Activated CD4-positive, alpha-beta T cell treated with anti-CD3 and anti-CD28 coated beads for 24 hours (primary cell): ENCODE measurements around the gene KCNMA1.

Source experiments
- DNase-seq, 2 donors: peaks; one replicate each; pipeline ENCODE4 v3.0.0-alpha.2; 2020; ENCODE audit warnings: low read depth in 2 of 2

Gene KCNMA1

DNA sequence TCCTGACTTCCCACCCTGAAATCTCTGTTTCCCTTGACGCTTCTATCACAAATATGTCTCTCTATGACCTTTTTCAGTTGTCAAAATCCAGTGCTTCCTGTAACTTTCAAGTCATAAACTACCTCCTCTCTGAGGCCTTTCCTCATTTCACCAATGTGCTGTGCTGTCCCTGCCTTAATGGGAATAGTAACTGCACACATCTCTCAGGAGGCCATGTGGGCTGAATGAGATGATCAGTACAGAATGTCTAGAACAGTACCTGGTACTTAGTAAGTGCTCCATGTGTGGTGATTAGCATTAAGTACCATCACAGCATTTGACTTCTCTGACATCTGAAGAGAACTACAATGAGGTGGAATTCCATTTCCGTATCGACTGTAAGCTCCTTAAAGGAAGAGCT lies 588.5 kb downstream of the KCNMA1 start:
- no peak for DNase-seq

GRCh38 chr10:77045085-77045484 lies 592.5 kb downstream of the KCNMA1 start:
- DNase-seq: no peak

GRCh38 chr10:77043420-77043763 lies 594.2 kb downstream of the KCNMA1 start:
- DNase-seq: no peak

DNA sequence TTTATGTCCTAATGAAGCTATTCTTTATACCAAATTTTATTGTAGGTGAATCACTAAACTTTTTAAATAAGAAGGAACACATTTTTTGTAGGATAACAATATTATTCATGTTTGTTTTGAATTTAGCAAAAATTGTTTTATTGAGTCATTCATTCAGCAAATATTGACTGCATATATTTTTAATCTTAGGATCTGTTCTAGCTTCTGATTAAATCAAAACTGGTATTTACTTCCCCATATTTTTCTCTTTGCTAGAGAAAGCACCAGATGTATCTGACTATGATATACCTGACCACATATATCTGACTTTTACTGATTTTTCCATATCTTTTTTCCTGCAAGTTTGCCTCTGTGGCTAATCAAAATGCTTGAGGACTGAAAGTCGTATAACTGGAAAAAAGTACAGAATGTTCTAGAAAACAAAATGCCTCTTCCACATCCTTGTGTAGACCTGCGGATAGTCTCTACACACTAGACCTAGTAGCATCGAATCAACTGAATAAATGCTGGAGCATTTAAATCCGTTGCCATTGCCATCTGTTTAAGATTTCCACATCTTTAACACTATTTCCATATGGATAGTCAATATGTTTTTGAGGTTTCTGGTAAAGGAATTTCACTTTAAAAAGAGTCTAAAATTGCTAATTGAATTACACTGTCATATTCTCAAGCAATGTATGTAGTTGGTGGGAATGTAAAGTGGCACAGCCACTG lies 594.7 kb downstream of the KCNMA1 start:
- no peak for DNase-seq

DNA sequence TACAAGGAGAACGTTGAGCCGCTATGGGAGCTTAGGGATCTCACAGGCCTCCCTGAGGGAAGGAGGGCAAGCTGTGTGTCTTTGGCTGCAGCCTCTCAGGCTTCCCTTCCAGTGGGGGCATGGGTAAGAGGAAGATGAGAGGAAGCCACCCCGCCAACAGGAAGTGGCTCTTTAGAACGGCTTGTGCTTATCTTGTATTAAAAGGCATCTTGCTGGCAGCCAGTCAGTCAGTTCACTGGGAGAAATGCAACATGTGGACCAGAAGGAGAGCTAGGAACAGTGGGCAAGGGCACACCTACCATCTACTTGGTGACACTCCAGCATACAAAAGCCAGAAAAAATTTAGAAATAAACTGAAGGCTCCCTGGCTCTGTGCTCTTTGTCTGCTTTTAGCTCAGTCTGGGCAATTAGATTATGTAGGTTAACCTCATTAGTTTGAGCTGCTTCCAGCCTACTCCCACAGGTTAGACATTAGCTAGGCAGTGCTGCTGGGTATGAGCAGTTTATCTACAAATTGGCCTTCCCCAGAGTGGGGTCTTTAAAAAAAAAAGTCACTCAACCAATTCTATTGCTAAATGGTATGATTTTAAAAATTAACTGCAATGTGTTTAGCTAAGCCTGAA lies 595.9 kb downstream of the KCNMA1 start:
- no peak for DNase-seq

- DNase-seq: no peak
Measured at GRCh38 chr10:77038407-77038806, 599.2 kb downstream of the KCNMA1 start.

- DNase-seq: no peak
Measured at GRCh38 chr10:77037735-77038403, 599.7 kb downstream of the KCNMA1 start.

GRCh38 chr10:77036993-77037734 lies 600.4 kb downstream of the KCNMA1 start:
- no peak for DNase-seq

- DNase-seq: no peak
Measured at GRCh38 chr10:77036276-77036675, 601.3 kb downstream of the KCNMA1 start.

DNA sequence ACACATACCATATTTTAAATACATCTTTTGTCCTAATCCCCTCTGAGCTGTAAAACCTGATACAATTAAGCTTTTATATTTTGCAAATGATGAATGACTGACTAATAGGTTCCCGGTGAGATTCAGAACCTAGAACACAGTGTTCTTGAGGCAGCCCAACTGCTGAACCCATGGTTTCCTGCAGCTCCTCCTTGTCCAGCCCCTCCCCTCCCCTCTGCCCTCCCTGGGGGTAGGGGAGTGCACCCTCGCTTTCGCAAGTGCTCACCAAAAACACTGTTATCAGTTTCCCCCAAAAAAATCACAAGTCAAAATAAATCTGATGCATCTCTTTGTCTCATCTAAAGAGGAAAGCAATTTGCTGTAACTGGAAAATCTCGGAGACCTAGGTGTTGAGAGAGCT lies 602.8 kb downstream of the KCNMA1 start:
- DNase-seq: no peak

- DNase-seq: no peak
Measured at GRCh38 chr10:77034240-77034639, 603.4 kb downstream of the KCNMA1 start.

GRCh38 chr10:77032188-77032570 lies 605.4 kb downstream of the KCNMA1 start:
- DNase-seq: no peak

DNA sequence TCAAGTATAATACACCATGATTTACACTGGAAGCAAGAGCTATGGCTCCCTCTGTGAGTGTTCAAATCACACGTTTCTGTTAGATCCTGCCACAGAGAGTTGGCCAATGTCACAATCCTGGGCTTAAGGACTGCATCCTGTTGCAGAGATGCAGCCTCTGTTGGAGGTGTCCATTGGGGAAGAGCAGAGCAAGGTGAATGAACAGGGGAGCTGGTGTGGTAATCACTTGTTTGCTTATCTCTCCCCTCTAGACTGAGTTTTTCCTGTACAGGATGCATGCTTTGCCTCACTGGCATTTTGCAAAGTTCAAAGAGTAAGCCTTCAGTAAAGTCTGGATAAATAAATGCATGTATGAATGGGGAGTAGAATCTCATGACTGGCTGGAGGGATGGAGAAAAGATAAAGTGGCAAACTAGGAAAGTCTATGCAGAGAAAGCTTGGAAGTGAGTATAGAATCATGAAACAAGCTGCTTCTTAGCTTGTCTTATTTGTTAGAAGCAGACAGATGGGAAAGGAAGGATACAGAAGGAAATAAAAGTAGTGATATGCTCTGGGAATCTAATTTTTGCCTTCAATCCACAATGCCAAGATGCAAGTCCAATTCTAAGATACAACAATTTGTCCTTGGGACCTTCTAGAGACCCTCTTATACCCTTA lies 605.9 kb downstream of the KCNMA1 start:
- DNase-seq: no peak

- no peak for DNase-seq
Measured at GRCh38 chr10:77030974-77031373, 606.6 kb downstream of the KCNMA1 start.

DNA sequence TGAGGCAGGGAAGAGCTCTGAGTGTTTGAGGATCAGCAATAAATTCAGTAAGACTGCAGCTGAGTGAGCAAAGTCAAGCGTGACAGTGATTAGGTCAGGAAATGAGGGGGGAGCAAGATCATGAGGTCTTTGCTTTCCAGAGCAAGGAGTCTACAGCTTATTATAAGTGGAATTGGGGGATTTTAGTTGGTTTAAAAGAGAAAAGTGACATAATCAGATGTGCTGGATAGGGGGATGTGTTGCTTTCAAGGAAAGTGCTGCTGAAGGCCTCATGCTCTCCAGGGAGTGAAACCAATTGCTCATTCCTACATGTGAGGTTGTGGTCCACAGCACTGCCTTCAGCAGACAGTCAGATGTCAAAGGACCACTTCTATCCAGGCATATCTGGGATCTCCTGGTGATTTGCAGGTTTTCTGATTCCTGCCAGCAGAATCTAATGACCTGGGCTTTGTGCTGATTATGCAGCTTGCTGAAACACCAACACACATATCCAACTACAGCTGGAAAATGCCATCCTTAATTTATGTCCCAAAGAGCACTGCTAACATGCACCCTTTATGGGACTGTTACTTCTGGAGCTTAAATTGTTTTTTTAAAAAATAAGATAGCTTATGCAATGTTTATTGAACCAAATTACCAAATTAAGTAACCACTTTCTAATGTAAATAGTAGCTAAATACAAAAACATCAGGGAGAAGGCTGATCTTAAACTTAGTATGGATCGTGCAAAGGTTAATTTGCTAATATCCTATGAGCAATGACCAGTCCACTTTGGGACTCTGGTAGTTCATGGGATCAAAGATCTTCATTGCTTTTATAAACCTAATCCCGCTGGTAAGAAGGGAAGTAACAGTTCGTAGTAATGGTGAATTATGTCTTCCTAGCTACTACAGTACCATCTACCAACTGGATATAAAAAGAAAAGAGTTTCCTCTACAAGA lies 607.6 kb downstream of the KCNMA1 start:
- DNase-seq: no peak

GRCh38 chr10:77028042-77028441 lies 609.6 kb downstream of the KCNMA1 start:
- DNase-seq: no peak

DNA sequence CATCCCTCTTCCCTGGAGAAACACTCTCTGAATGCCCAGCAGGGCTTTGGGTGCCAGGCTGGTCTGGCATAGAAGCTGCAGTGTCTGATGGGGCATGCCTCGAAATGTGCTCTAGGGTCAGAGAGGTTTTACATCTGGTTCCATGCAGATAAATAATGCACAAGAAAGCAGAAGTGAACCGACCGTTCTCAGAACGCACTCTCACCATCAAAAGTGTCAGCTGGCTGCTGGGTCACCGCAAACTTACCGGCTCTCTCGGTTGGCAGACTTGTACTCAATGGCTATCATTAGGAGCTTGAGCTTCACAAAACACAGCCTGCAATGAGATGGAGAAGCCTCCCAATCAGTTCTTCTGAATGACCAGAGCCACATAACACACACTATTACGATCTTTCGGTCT lies 610.0 kb downstream of the KCNMA1 start:
- DNase-seq: no peak

- DNase-seq: no peak
Measured at GRCh38 chr10:77027141-77027540, 610.5 kb downstream of the KCNMA1 start.

DNA sequence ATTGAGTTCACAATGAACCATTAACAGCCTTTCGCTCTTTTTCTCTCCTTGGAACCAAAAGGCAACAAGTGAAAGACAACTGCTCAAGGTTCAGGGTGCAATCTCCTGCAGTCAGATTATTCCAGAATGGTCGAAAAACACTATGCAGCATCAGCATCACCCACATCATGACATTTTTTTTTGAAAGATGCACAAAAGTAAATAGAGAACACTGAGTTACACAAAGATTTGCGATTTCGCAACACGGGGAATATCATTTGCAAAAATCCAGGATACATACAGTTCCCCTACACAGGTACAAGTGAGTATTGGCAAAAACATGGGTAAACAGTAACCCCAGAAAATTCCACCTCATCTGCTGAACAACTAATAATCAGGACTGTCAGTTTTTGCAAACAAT lies 611.5 kb downstream of the KCNMA1 start:
- DNase-seq: no peak

GRCh38 chr10:77024461-77024860 lies 613.1 kb downstream of the KCNMA1 start:
- DNase-seq: no peak

- DNase-seq: no peak
Measured at GRCh38 chr10:77023396-77023795, 614.2 kb downstream of the KCNMA1 start.
